Fibroblast of peridontal ligament (primary cell): ENCODE data around the gene TRIOBP.

ENCODE experiments used
- DNase-seq: peaks from one replicate; pipeline ENCODE4 v3.0.0-alpha.2; 2010; ENCODE audit errors: extremely low read depth

The TRIOBP gene

DNA sequence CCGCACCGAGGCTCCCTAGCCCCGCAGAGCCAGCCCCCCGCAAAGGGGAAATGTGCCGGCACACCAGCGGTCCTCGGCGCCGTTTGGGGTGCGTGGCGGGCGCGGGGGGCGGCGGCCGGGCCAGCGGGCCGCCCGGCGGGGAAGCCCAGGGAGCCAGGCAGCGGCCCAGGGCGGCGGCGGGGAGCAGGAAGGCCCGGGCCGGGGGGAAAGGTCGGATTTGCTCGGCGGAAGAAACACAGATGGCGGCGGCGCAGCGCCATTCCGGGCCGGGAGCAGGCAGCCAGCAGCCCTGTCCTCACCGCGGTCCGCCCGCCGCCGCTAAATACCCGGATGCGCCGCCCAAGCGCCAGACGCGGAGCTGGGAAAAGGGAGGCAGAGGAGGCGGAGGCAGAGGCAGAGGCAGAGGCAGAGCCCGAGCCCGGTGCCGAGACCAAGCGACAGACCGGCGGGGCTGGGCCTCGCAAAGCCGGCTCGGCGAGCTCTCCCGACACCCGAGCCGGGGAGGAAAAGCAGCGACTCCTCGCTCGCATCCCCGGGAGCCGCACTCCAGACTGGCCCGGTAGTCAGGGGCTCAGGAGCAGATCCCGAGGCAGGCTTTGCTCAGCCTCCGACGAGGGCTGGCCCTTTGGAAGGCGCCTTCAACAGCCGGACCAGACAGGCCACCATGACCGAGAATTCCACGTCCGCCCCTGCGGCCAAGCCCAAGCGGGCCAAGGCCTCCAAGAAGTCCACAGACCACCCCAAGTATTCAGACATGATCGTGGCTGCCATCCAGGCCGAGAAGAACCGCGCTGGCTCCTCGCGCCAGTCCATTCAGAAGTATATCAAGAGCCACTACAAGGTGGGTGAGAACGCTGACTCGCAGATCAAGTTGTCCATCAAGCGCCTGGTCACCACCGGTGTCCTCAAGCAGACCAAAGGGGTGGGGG, 108.3 kb downstream of the TRIOBP start:
- peak; percentile 75 for DNase-seq

DNA sequence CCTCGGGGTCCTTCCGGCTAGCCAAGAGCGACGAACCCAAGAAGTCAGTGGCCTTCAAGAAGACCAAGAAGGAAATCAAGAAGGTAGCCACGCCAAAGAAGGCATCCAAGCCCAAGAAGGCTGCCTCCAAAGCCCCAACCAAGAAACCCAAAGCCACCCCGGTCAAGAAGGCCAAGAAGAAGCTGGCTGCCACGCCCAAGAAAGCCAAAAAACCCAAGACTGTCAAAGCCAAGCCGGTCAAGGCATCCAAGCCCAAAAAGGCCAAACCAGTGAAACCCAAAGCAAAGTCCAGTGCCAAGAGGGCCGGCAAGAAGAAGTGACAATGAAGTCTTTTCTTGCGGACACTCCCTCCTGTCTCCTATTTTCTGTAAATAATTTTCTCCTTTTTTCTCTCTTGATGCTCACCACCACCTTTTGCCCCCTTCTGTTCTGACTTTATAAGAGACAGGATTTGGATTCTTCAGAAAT, 109.0 kb downstream of the TRIOBP start:
- no peak for DNase-seq

DNA sequence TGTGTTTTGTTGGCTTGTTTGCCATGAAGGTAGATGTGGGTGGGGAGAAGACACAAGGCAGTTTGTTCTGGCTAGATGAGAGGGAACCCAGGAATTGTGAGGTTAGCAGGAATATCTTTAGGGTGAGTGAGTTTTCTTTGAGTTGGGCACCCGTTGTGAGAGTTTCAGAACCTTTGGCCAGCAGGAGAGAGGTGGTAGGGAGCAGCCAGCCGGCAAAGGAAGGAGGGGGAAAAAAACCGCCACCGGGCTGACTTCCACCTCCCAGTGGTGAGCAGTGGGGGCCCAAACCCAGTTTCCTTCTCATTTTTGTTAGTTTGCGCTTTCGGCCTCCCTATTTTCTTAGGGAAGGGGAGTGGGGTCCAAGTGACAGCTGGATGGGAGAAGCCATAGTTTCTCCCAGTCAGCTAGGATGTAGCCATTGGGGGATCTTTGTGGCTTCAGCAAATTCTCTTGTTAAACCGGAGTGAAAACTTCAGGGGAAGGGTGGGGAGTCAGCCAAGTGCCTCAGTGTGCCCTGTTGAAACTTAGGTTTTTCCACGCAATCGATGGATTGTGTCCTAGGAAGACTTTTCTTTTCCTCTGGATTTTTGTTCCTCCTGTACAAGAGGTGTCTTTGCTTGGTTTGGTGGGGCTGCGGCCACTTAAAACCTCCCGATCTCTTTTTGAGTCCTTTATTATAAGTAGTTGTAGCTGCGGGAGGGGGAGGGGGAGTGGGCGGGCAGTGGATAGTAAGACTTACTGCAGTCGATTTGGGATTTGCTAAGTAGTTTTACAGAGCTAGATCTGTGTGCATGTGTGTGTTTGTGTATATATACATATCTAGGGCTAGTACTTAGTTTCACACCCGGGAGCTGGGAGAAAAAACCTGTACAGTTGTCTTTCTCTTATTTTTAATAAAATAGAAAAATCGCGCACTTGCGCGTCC, 109.8 kb downstream of the TRIOBP start:
- no peak for DNase-seq

- DNase-seq, result peak; percentile 90
Observed at GRCh38 chr22:37807410-37808293, 110.8 kb downstream of the TRIOBP start, which contains the start of gene GCAT. TSS of gene GCAT (plus strand) at chr22:37807934. CDS start at chr22:37807968, 34 bp downstream.

DNA sequence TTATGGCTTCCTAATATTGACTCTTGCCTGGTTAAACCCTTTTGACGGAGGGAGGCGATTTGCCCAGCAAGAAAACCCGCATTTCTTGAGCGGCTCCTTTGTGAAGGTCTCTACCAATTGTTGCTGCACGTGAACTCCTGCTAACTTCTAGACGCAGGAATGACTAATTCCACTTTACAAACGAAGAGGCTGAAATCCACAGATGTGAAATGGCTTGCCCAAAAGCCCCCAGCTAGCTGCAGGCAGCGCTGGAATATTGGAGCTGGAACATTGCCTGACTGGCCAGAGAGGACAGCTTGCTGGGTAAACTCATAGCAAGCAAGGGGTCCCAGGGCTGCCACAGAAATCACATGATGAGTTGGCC, 111.4 kb downstream of the TRIOBP start:
- peak; percentile 45 for DNase-seq

- DNase-seq, result no peak
Observed at GRCh38 chr22:37809672-37810333, 113.0 kb downstream of the TRIOBP start.

DNA sequence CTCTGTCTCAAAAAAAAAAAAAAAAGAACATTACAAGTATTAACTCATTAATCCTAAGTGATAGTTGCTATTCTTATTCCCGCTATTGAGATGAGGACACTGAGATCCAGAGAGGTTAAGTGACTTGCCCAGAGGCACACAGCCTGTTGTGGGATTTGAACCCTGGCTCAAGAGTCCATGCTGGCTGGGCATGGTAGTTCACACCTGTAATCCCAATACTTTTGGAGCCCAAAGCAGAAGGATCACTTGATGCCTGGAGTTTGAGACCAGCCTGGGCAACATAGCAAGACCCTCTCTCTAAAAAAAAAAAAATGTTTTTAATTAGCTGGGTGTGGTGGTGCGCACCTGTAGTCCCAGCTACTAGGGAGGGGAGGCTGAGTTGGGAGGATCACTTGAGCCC, 115.0 kb downstream of the TRIOBP start:
- no peak for DNase-seq

- no peak for DNase-seq
Observed at GRCh38 chr22:37812869-37813678, 116.2 kb downstream of the TRIOBP start.

GRCh38 chr22:37815593-37815992, 118.7 kb downstream of the TRIOBP start:
- DNase-seq, result no peak

DNA sequence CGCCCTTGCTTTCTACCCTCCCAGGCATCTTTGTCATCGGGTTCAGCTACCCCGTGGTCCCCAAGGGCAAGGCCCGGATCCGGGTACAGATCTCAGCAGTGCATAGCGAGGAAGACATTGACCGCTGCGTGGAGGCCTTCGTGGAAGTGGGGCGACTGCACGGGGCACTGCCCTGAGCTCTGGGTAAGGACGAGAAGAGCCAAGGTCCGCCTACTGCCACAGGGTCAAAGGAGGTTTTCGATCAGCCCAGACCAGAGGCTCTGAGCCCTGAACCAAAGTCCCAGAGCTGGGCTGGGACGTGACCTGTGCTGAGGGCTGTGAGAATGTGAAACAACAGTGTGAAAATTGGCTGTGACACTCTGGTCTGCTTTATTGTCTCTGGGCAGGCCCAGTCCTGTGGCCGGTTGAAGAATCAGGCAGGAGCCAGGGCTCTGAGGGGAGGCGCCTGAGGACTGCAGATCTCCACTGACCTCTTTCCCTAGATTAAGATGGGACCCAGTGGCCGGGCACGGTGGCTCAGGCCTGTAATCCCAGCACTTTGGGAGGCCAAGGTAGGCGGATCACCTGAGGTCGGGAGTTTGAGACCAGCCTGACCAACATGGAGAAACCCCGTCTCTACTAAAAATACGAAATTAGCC, 119.8 kb downstream of the TRIOBP start:
- no peak for DNase-seq

GRCh38 chr22:37817705-37818408, 121.0 kb downstream of the TRIOBP start:
- DNase-seq, result peak; percentile 68

GRCh38 chr22:37818409-37819104, 121.7 kb downstream of the TRIOBP start:
- peak; percentile 29 for DNase-seq

GRCh38 chr22:37819105-37819433, 122.2 kb downstream of the TRIOBP start:
- peak; percentile 4 for DNase-seq

DNA sequence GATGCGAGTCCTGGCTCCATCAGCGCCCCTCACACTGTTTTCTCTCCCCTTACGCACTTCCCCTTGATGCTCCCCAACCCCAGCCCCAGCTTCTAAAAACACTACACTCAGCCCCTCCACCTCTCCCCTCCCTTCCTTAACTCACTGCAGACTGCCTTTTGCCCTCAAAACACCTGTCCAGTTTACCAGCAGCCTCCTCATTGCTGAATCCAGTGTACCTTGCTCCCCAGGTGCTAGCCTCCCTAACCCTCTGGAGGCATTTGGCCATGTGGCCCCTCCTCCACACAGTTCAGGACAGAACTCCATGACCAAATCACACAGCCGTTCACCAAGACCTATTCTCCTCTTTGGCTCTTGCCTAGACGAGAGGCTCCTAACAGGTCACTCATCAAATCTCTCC, 123.5 kb downstream of the TRIOBP start:
- no peak for DNase-seq

GRCh38 chr22:37822079-37822833, 125.4 kb downstream of the TRIOBP start:
- DNase-seq, result no peak

- no peak for DNase-seq
Observed at GRCh38 chr22:37823134-37823985, 126.5 kb downstream of the TRIOBP start, which contains the start of gene GALR3. TSS of gene GALR3 (plus strand) at chr22:37823382. CDS start at chr22:37823407, 25 bp downstream.
